SKM-1 (cell line): Measurements from ENCODE around the gene TPM4.
"Not testable (repeated sequence)": the region's sequence is repeated elsewhere in the genome, so short reads cannot be mapped to it uniquely, and the experiment has no call there.

Experiments used
- DNase-seq: peaks from one replicate; lab custom pipeline; 2025; ENCODE audit not compliant: unreplicated experiment; lab: John Stamatoyannopoulos, UW

TPM4 gene

GRCh38 chr19:16076154-16076957 lies at the start of gene TPM4:
Gene TPM4 (plus strand): TSS chr19:16076495. CDS start chr19:16076566, 71 bp downstream.
- DNase-seq: peak; percentile 59

DNA sequence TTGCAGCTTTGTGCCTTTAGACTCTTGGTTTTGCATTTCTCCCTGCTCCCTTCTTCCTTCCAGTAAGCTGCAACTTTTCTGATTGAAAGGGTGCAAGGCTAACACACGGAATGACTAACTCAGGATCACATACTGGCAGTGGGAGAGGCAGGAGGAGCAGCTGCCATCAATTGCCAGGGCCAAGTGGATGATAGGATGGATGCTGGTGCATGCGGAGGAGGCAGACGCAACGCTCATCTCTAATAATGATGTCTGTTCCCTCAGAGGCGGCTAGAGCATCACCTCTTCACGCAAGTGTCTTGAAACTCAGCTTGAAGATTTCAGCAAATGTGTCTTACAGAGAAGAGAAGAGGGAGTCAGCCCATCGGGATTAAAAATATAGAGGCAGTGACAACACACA lies 49.5 kb upstream of the TPM4 start:
- DNase-seq: no peak

DNA sequence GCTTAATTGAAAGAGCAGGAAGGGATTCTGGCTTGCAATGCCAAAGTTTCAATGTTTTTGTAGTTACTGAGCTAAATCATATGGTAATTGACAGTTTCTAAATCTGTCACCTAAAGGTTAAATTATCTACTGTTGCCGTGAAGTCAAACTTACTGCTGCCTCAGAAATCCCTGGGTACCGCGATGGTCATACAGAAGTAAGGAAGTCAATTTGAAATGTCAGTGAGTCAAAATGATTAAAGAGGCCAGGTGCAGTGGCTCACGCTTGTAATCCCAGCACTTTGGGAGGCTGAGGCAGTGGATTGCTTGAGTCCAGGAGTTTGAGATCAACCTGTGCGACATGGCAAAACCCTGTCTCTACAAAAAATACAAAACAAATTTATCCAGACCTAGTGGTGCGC lies 48.8 kb upstream of the TPM4 start:
- no peak for DNase-seq

GRCh38 chr19:16030155-16030554 lies 46.1 kb upstream of the TPM4 start:
- not testable (repeated sequence) for DNase-seq

- DNase-seq: no peak
Measured at GRCh38 chr19:16030964-16031871, 45.1 kb upstream of the TPM4 start.

DNA sequence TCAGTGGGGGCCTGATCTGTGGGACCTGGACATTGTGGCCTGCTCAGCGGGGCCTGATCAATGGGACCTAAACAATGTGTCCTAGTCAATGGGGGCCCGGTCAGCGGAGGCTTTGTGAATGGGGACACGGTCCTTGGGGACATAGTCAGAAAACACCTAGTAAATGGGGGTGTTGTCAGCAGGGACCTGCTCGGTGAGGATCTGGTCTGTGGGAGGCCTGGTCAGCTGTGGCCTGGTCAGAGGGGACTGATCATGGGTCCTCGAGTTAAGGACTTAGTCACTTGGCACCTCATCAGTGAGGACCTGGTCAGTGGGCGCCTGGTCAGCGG lies 44.5 kb upstream of the TPM4 start:
- no peak for DNase-seq

DNA sequence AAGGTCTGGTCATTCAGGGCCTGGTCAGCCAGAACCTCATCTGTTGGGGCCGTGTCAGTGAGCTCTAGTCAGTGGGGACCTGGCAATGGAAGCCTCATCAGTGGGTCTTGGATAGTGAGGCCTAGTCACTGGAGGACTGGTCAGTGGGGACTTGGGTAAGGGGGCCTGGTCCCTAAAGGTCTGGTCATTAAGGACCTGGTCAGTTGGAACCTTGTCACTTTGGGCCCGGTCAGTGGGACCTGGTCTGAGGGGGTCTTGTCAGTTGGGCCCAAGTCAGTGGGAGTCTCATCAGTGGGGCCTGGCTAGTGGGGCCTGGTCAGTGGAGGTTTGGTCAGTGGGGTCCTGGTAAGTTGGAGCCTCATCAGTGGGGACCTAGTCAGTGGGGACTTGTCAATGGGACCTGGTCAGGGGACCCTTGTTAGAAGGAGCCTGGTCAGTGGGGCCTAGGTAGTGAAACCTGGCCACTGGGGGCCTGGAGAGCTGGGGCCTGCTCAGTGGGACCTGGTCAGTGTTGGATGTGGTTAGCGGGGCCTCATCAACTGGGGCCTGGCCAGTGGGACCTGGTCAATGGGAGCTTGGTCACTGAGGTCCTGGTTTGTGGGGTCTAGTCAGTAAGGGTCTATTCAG lies 43.7 kb upstream of the TPM4 start:
- DNase-seq: no peak

DNA sequence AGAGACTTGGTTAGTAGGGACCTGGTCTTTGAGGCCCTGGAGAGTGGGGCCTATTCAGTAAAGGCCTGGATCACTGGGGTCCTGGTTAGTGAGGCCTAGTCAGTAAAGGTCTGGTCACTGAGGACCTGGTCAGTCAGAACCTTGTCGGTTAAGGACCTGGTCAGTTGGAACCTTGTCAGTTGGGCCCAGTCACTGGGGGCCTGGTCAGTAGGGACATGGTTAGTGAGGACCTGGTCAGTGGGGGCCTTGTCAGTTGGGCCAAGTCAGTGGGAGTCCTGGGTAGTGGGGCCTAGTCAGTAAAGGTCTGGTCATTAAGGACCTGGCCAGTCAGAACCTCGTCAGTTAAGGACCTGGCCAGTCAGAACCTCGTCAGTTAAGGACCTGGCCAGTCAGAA lies 43.2 kb upstream of the TPM4 start:
- no peak for DNase-seq

DNA sequence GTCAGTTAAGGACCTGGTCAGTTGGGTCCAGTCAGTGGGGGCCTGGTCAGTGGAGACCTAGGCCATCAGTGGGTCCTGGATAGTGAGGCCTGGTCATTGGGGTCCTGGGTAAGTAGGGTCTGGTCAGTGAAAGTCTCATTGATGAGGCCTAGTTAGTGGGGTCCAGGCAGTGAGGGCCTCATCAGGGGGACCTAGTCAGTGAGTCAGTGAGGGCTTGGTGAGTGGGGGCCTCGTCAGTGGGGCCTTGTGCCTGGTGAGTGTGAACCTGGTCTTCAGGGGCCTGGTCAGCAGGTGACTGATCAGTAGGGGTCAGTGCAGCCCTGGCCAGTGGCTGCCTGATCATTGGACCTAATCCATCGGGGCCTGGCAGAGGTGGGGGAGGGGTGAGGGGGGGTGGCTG lies 42.6 kb upstream of the TPM4 start:
- no peak for DNase-seq

GRCh38 chr19:16034180-16034579 lies 42.1 kb upstream of the TPM4 start:
- DNase-seq: no peak

DNA sequence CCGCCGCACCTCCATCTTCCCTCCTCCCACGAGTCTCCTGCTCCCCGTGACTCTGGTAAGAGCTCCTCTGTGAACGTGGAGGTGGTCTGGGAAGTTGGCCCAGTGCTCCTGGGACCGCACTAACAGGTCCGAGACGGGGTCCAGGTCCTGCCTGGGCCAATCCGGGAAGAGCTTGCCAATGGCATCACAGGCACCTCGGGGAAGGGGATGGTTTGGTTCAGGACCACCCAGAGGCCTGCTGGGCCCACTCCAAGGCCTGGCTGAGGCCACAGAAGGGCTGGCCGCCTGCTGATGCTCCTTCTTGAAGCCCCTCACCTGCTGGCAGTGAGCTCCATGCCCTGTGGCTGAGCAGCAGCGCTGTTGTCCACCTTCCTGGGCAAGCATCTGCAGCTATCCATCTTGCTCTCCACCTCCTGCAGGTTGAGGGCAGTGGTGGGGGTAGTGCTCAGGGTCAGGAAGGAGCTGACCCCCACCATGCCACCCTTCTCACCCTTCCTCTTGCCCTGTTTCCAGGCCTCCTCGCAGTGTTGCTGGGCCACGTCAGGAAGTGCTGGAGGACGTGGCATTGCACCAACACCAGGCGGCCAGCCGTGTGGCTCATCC lies 41.2 kb upstream of the TPM4 start:
- no peak for DNase-seq

- no peak for DNase-seq
Measured at GRCh38 chr19:16035601-16036297, 40.5 kb upstream of the TPM4 start.

GRCh38 chr19:16036397-16036925 lies 39.8 kb upstream of the TPM4 start:
- no peak for DNase-seq

GRCh38 chr19:16036941-16037340 lies 39.4 kb upstream of the TPM4 start:
- no peak for DNase-seq

GRCh38 chr19:16037424-16038195 lies 38.7 kb upstream of the TPM4 start:
- DNase-seq: no peak

GRCh38 chr19:16038196-16038695 lies 38.0 kb upstream of the TPM4 start:
- DNase-seq: no peak

DNA sequence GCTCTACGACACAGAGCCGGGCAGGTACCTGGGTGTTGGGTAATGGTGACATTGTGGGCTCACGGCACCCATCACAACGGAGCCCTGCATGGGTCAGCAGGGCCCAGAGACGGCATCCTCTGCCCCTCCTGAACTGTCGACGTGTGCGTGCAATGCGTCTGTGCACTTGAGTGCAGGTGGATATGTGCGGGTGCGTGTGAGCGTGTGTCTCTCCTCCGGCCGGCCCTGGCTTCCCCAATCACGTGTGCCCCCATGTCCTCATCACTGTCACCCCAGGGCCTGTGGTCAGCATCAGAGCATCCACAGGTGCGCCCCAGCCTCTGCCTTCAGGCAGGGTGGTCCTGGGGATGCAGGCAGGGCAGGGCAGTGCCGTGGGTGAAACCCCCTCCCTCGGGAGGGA lies 37.2 kb upstream of the TPM4 start:
- no peak for DNase-seq

- DNase-seq: no peak
Measured at GRCh38 chr19:16039545-16039944, 36.8 kb upstream of the TPM4 start.

DNA sequence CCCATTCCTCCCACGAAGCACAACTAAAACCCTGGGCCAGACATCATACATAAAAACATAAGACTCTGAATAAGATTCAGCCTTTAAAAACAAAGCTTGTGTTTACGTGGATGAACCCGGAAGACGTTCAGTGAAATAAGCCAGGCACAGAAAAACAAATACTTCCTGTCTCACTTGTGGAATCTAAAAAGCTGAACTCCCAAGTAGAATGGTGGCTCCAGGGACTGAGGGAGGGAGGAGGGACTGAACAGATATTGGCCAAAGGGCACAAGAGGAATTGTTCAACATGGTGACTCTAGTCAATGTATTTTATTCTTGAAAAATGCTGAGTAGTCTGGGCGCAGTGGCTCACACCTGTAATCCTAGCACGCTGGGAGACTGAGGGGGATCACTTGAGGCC lies 35.7 kb upstream of the TPM4 start:
- no peak for DNase-seq
